GM18507 (cell line): ENCODE measurements around the gene CPED1.
"Not testable (repeated sequence)": the region's sequence is repeated elsewhere in the genome, so short reads cannot be mapped to it uniquely, and the experiment has no call there.

Source experiments
- DNase-seq: peaks from one replicate; pipeline ENCODE4 v3.0.0; 2011; ENCODE audit warnings: low read depth; ENCODE audit not compliant: insufficient read length; ENCODE audit errors: extremely low spot score
- FAIRE-seq: peaks from 2 replicates; lab custom pipeline; 2011; peaks lifted over from hg19 to GRCh38; lab: Jason Lieb, UNC

CPED1 gene

GRCh38 chr7:121195010-121195409 lies 206.5 kb downstream of the CPED1 start:
- no peak for DNase-seq

GRCh38 chr7:121195874-121196273 lies 207.4 kb downstream of the CPED1 start:
- no peak for DNase-seq
- no peak for FAIRE-seq

More at GRCh38 chr7:121195010-121195409, 206.5 kb downstream of the CPED1 start:
- FAIRE-seq: no peak

- FAIRE-seq (no peak), DNase-seq (no peak)
Measured at GRCh38 chr7:121196286-121196685, 207.8 kb downstream of the CPED1 start.

GRCh38 chr7:121197455-121197854 lies 208.9 kb downstream of the CPED1 start:
- DNase-seq (no peak), FAIRE-seq (no peak)

GRCh38 chr7:121198502-121198901 lies 210.0 kb downstream of the CPED1 start:
- FAIRE-seq: no peak

GRCh38 chr7:121202125-121202524 lies 213.6 kb downstream of the CPED1 start:
- FAIRE-seq (no peak), DNase-seq (no peak)

More at GRCh38 chr7:121198502-121198901, 210.0 kb downstream of the CPED1 start:
- no peak for DNase-seq

GRCh38 chr7:121202834-121203233 lies 214.3 kb downstream of the CPED1 start:
- DNase-seq (no peak), FAIRE-seq (no peak)

- no peak for FAIRE-seq
- no peak for DNase-seq
Measured at GRCh38 chr7:121204537-121204936, 216.0 kb downstream of the CPED1 start.

- FAIRE-seq: no peak
Measured at GRCh38 chr7:121205777-121206176, 217.3 kb downstream of the CPED1 start.

GRCh38 chr7:121211253-121211652 lies 222.7 kb downstream of the CPED1 start:
- FAIRE-seq: no peak

More at GRCh38 chr7:121205777-121206176, 217.3 kb downstream of the CPED1 start:
- no peak for DNase-seq

GRCh38 chr7:121212036-121212435 lies 223.5 kb downstream of the CPED1 start:
- FAIRE-seq (no peak), DNase-seq (no peak)

More at GRCh38 chr7:121211253-121211652, 222.7 kb downstream of the CPED1 start:
- no peak for DNase-seq

GRCh38 chr7:121214657-121215056 lies 226.1 kb downstream of the CPED1 start:
- no peak for DNase-seq
- FAIRE-seq: no peak

- FAIRE-seq: no peak
- DNase-seq: no peak
Measured at GRCh38 chr7:121219026-121219425, 230.5 kb downstream of the CPED1 start.

- FAIRE-seq, DNase-seq: not testable (repeated sequence)
Measured at GRCh38 chr7:121221108-121221507, 232.6 kb downstream of the CPED1 start.

- FAIRE-seq (no peak), DNase-seq (no peak)
Measured at GRCh38 chr7:121228779-121229178, 240.3 kb downstream of the CPED1 start.

GRCh38 chr7:121235201-121235600 lies 246.7 kb downstream of the CPED1 start:
- DNase-seq (no peak), FAIRE-seq (no peak)

GRCh38 chr7:121237601-121238000 lies 249.1 kb downstream of the CPED1 start:
- DNase-seq (no peak), FAIRE-seq (no peak)

GRCh38 chr7:121244120-121244870 lies 255.8 kb downstream of the CPED1 start:
- no peak for DNase-seq
- no peak for FAIRE-seq

GRCh38 chr7:121251367-121251766 lies 262.9 kb downstream of the CPED1 start:
- DNase-seq, FAIRE-seq: not testable (repeated sequence)

- FAIRE-seq, DNase-seq: not testable (repeated sequence)
Measured at GRCh38 chr7:121252523-121253235, 264.2 kb downstream of the CPED1 start.

- no peak for DNase-seq
- FAIRE-seq: no peak
Measured at GRCh38 chr7:121259826-121260225, 271.3 kb downstream of the CPED1 start.
